HepG2 (cell line): Measurements from ENCODE around the gene TMEM107. TPM values are rescaled to one million over a fixed set of nuclear protein-coding genes. Genes with fewer than 3 reads are reported as not detected.

Source experiments
- AHR ChIP-seq: IDR thresholded peaks from 2 replicates; pipeline ENCODE4 v1.6.1; 2018; ENCODE audit warnings: missing genetic modification reagents, missing compliant biosample characterization
- FOXM1 ChIP-seq: sonication (generic); formaldehyde crosslinking; IDR thresholded peaks from 2 replicates; pipeline ENCODE4 v1.5.0; 2020; ENCODE audit warnings: missing genetic modification reagents
- HOXA3 ChIP-seq: sonication (generic); formaldehyde crosslinking; IDR thresholded peaks from 2 replicates; pipeline ENCODE4 v1.5.0; 2020; ENCODE audit warnings: missing genetic modification reagents
- HOXD1 ChIP-seq: sonication (generic); formaldehyde crosslinking; IDR thresholded peaks from 2 replicates; pipeline ENCODE4 v1.5.0; 2020; ENCODE audit warnings: missing genetic modification reagents
- MTA1 ChIP-seq: sonication (generic); formaldehyde crosslinking; IDR thresholded peaks from 2 replicates; pipeline ENCODE4 v1.4.0; 2020; ENCODE audit warnings: missing genetic modification reagents, mild to moderate bottlenecking, borderline replicate concordance
- POLR2G ChIP-seq: fragments of 200-400 bp; formaldehyde crosslinking; IDR thresholded peaks from 2 replicates; pipeline ENCODE4 v1.6.1; 2018; ENCODE audit warnings: mild to moderate bottlenecking, low read depth, low read length, moderate library complexity
- RARG ChIP-seq: sonication (generic); formaldehyde crosslinking; IDR thresholded peaks from 2 replicates; pipeline ENCODE4 v1.4.0; 2020; ENCODE audit warnings: low read depth, mild to moderate bottlenecking, missing genetic modification reagents
- SATB2 ChIP-seq: sonication (generic); formaldehyde crosslinking; IDR thresholded peaks from 2 replicates; pipeline ENCODE4 v1.5.0; 2020; ENCODE audit warnings: missing genetic modification reagents
- ZBTB1 ChIP-seq: sonication (generic); formaldehyde crosslinking; IDR thresholded peaks from 2 replicates; pipeline ENCODE4 v1.4.0; 2020; ENCODE audit warnings: missing genetic modification reagents, borderline replicate concordance
- ZNF350 ChIP-seq: sonication (generic); formaldehyde crosslinking; IDR thresholded peaks from 2 replicates; pipeline ENCODE4 v1.4.0; 2020; ENCODE audit warnings: mild to moderate bottlenecking, low read depth, missing genetic modification reagents, borderline replicate concordance
- ZNF674 ChIP-seq: sonication (generic); formaldehyde crosslinking; IDR thresholded peaks from 2 replicates; pipeline ENCODE4 v1.5.0; 2020; ENCODE audit warnings: low read depth, mild to moderate bottlenecking, missing genetic modification reagents
- ZNF775 ChIP-seq: sonication (generic); formaldehyde crosslinking; IDR thresholded peaks from 2 replicates; pipeline ENCODE4 v1.4.0; 2020; ENCODE audit warnings: missing genetic modification reagents, mild to moderate bottlenecking, moderate library complexity, borderline replicate concordance
- polyA plus RNA-seq, 8 experiments: library from polyadenylated mRNA; depleted of rRNA in 3 of 8; stranded (reverse) in 7 of 8; unstranded in 1 of 8; fragments of >200 nt; fragmentation: Illumina TruSeq in 4 of 8; extraction: Trizol in 4 of 8; gene quantifications; 2 replicates each; pipeline versions ENCODE4 v1.2.1 to v1.2.3, GENCODE V29; 2011 to 2016; ENCODE audit warnings: low read depth in 4 of 8, missing spikeins in 1 of 8, mixed read lengths in 1 of 8; ENCODE audit not compliant: insufficient read depth in 1 of 8
- total RNA-seq, 5 experiments: library from RNA; depleted of rRNA; stranded (reverse); fragments of >200 nt; fragmentation: Illumina TruSeq; extraction: Trizol; gene quantifications; 2 replicates each; pipeline ENCODE4 v1.2.3, GENCODE V29; 2016; ENCODE audit warnings: low read depth in 1 of 5
- TF ChIP-seq, protein P1 (sequence below): sonication (generic); formaldehyde crosslinking; IDR thresholded peaks from 2 replicates; pipeline ENCODE4 v1.5.0; 2020; ENCODE audit warnings: mild to moderate bottlenecking, missing genetic modification reagents, borderline replicate concordance
- TF ChIP-seq, protein P2 (sequence below): sonication (generic); formaldehyde crosslinking; IDR thresholded peaks from 2 replicates; pipeline ENCODE4 v1.4.0; 2020; ENCODE audit warnings: missing genetic modification reagents, borderline replicate concordance
- TF ChIP-seq, protein P3 (sequence below): IDR thresholded peaks from 2 replicates; pipeline ENCODE4 v1.6.1; 2016; ENCODE audit warnings: missing biosample characterization, missing genetic modification reagents, low read depth

Gene TMEM107
- total and polyA plus RNA-seq, 2 of the 13 experiments (the other 11 are each of a cell fraction or from before 2014, with no cell fraction given) = 7.2 to 15.3 TPM

DNA sequence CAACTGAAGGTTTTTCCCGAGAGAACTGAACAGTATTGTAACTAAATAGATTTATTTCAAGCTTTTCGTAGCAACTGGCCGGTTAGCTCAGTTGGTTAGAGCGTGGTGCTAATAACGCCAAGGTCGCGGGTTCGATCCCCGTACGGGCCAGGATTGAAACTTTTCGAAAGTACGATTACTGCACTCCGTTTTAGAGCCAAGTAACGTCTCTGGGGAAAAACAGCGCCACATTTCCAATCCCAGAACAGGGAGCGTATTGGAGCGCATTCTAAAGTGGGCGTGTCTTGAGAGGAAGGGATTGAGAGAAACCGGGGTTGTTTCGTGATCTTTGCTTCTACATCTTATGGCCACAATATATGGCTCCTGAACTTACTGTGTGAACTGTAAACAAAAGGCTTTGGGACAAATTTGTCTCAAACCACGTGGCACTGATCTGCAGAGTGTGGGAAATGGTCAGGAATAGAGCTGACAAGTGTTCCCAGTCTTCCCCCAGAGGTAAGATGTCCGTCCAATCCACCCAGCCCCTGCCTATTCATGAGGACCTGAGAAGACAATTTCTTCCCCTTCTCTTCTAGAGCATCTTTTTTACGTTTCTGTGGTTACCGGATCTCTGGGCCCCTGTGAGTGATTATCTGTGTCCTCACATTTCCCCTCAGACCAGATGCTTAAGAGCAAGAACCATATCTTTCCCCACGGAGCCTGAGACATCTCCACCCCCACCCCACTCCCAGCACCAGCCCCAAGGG lies 11.5 kb upstream of the TMEM107 start (continued):
- TF ChIP-seq, protein P1, sequence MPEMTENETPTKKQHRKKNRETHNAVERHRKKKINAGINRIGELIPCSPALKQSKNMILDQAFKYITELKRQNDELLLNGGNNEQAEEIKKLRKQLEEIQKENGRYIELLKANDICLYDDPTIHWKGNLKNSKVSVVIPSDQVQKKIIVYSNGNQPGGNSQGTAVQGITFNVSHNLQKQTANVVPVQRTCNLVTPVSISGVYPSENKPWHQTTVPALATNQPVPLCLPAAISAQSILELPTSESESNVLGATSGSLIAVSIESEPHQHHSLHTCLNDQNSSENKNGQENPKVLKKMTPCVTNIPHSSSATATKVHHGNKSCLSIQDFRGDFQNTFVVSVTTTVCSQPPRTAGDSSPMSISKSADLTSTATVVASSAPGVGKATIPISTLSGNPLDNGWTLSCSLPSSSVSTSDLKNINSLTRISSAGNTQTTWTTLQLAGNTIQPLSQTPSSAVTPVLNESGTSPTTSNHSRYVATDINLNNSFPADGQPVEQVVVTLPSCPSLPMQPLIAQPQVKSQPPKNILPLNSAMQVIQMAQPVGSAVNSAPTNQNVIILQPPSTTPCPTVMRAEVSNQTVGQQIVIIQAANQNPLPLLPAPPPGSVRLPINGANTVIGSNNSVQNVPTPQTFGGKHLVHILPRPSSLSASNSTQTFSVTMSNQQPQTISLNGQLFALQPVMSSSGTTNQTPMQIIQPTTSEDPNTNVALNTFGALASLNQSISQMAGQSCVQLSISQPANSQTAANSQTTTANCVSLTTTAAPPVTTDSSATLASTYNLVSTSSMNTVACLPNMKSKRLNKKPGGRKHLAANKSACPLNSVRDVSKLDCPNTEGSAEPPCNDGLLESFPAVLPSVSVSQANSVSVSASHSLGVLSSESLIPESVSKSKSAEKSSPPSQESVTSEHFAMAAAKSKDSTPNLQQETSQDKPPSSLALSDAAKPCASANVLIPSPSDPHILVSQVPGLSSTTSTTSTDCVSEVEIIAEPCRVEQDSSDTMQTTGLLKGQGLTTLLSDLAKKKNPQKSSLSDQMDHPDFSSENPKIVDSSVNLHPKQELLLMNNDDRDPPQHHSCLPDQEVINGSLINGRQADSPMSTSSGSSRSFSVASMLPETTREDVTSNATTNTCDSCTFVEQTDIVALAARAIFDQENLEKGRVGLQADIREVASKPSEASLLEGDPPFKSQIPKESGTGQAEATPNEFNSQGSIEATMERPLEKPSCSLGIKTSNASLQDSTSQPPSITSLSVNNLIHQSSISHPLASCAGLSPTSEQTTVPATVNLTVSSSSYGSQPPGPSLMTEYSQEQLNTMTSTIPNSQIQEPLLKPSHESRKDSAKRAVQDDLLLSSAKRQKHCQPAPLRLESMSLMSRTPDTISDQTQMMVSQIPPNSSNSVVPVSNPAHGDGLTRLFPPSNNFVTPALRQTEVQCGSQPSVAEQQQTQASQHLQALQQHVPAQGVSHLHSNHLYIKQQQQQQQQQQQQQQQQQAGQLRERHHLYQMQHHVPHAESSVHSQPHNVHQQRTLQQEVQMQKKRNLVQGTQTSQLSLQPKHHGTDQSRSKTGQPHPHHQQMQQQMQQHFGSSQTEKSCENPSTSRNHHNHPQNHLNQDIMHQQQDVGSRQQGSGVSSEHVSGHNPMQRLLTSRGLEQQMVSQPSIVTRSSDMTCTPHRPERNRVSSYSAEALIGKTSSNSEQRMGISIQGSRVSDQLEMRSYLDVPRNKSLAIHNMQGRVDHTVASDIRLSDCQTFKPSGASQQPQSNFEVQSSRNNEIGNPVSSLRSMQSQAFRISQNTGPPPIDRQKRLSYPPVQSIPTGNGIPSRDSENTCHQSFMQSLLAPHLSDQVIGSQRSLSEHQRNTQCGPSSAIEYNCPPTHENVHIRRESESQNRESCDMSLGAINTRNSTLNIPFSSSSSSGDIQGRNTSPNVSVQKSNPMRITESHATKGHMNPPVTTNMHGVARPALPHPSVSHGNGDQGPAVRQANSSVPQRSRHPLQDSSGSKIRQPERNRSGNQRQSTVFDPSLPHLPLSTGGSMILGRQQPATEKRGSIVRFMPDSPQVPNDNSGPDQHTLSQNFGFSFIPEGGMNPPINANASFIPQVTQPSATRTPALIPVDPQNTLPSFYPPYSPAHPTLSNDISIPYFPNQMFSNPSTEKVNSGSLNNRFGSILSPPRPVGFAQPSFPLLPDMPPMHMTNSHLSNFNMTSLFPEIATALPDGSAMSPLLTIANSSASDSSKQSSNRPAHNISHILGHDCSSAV (CRISPR knock-in tag) = no peak
- TF ChIP-seq, protein P2, sequence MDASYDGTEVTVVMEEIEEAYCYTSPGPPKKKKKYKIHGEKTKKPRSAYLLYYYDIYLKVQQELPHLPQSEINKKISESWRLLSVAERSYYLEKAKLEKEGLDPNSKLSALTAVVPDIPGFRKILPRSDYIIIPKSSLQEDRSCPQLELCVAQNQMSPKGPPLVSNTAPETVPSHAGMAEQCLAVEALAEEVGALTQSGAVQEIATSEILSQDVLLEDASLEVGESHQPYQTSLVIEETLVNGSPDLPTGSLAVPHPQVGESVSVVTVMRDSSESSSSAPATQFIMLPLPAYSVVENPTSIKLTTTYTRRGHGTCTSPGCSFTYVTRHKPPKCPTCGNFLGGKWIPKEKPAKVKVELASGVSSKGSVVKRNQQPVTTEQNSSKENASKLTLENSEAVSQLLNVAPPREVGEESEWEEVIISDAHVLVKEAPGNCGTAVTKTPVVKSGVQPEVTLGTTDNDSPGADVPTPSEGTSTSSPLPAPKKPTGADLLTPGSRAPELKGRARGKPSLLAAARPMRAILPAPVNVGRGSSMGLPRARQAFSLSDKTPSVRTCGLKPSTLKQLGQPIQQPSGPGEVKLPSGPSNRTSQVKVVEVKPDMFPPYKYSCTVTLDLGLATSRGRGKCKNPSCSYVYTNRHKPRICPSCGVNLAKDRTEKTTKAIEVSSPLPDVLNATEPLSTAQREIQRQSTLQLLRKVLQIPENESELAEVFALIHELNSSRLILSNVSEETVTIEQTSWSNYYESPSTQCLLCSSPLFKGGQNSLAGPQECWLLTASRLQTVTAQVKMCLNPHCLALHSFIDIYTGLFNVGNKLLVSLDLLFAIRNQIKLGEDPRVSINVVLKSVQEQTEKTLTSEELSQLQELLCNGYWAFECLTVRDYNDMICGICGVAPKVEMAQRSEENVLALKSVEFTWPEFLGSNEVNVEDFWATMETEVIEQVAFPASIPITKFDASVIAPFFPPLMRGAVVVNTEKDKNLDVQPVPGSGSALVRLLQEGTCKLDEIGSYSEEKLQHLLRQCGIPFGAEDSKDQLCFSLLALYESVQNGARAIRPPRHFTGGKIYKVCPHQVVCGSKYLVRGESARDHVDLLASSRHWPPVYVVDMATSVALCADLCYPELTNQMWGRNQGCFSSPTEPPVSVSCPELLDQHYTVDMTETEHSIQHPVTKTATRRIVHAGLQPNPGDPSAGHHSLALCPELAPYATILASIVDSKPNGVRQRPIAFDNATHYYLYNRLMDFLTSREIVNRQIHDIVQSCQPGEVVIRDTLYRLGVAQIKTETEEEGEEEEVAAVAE (CRISPR knock-in tag) = peak; percentile 71; the same call in 1 of the 2 replicates
- TF ChIP-seq RARG (no peak), AHR (CRISPR knock-in tag) (no peak), ZNF350 (CRISPR knock-in tag) (peak; percentile 72), MTA1 (no peak), ZNF775 (CRISPR knock-in tag) (no peak), ZBTB1 (no peak), HOXD1 (no peak), SATB2 (CRISPR knock-in tag) (no peak), ZNF674 (CRISPR knock-in tag) (no peak), FOXM1 (CRISPR knock-in tag) (no peak), POLR2G (peak; percentile 57), HOXA3 (CRISPR knock-in tag) (peak; percentile 60; the same call in 1 of the 2 replicates)
- TF ChIP-seq, protein P3, sequence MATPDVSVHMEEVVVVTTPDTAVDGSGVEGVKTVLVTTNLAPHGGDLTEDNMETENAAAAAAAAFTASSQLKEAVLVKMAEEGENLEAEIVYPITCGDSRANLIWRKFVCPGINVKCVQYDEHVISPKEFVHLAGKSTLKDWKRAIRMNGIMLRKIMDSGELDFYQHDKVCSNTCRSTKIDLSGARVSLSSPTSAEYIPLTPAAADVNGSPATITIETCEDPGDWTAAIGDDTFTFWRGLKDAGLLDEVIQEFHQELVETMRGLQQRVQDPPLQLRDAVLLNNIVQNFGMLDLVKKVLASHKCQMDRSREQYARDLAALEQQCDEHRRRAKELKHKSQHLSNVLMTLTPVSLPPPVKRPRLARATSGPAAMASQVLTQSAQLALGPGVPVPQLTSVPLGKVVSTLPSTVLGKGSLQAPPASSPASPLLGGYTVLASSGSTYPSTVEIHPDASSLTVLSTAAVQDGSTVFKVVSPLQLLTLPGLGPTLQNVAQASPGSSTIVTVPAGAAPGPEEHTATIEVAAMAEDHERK (CRISPR knock-in tag) = 0 out of 2 replicates have a peak, but pooled peaks have one; percentile 52
